Measurements from ENCODE around the gene C4BPB.

C4BPB gene

GRCh38 chr1:207130252-207131036 lies 41.8 kb downstream of the C4BPB start:
- no peak overlapping the region for H3K4me3 ChIP-seq (ENCODE audit: low read length)
- no peaks in the 10 kb centered on the region for H3K27me3 ChIP-seq (ENCODE audit: control insufficient read depth, insufficient read depth, low read length)
- H3K36me3 ChIP-seq (ENCODE audit: control insufficient read depth, insufficient read depth, low read length) = no peaks in the 10 kb centered on the region
- H3K9ac ChIP-seq (ENCODE audit: low read length) = no peak overlapping the region
- H3K9me3 ChIP-seq (ENCODE audit: control insufficient read depth, low read length) = no peaks in the 10 kb centered on the region
- no peaks in the 10 kb centered on the region for H3K4me1 ChIP-seq (ENCODE audit: control insufficient read depth, insufficient read depth, low read length)

GRCh38 chr1:207131163-207131562 lies 42.5 kb downstream of the C4BPB start:
- Histone ChIP-seq H3K9me3 (ENCODE audit: control insufficient read depth, low read length) (no peaks in the 10 kb centered on the region), H3K4me3 (ENCODE audit: low read length) (no peak overlapping the region), H3K9ac (ENCODE audit: low read length) (no peak overlapping the region), H3K36me3 (ENCODE audit: control insufficient read depth, insufficient read depth, low read length) (no peaks in the 10 kb centered on the region), H3K27me3 (ENCODE audit: control insufficient read depth, insufficient read depth, low read length) (no peaks in the 10 kb centered on the region), H3K4me1 (ENCODE audit: control insufficient read depth, insufficient read depth, low read length) (no peaks in the 10 kb centered on the region)

- no peaks in the 10 kb centered on the region for H3K9me3 ChIP-seq (ENCODE audit: control insufficient read depth, low read length)
- no peaks in the 10 kb centered on the region for H3K4me1 ChIP-seq (ENCODE audit: control insufficient read depth, insufficient read depth, low read length)
- H3K4me3 ChIP-seq (ENCODE audit: low read length) = no peak overlapping the region
- H3K27me3 ChIP-seq (ENCODE audit: control insufficient read depth, insufficient read depth, low read length) = no peaks in the 10 kb centered on the region
- no peak overlapping the region for H3K9ac ChIP-seq (ENCODE audit: low read length)
- H3K36me3 ChIP-seq (ENCODE audit: control insufficient read depth, insufficient read depth, low read length) = no peaks in the 10 kb centered on the region
These were observed 45.9 kb downstream of the C4BPB start for GRCh38 chr1:207134581-207134980.

- no peaks in the 10 kb centered on the region for H3K9me3 ChIP-seq (ENCODE audit: control insufficient read depth, low read length)
- H3K4me3 ChIP-seq (ENCODE audit: low read length) = no peak overlapping the region
- H3K36me3 ChIP-seq (ENCODE audit: control insufficient read depth, insufficient read depth, low read length) = no peaks in the 10 kb centered on the region
- H3K9ac ChIP-seq (ENCODE audit: low read length) = no peak overlapping the region
- H3K27me3 ChIP-seq (ENCODE audit: control insufficient read depth, insufficient read depth, low read length) = no peaks in the 10 kb centered on the region
- no peaks in the 10 kb centered on the region for H3K4me1 ChIP-seq (ENCODE audit: control insufficient read depth, insufficient read depth, low read length)
These were observed 51.0 kb downstream of the C4BPB start for GRCh38 chr1:207139616-207140015.

GRCh38 chr1:207140536-207140935 lies 51.9 kb downstream of the C4BPB start:
- no peaks in the 10 kb centered on the region for H3K9me3 ChIP-seq (ENCODE audit: control insufficient read depth, low read length)
- no peaks in the 10 kb centered on the region for H3K4me1 ChIP-seq (ENCODE audit: control insufficient read depth, insufficient read depth, low read length)
- no peaks in the 10 kb centered on the region for H3K36me3 ChIP-seq (ENCODE audit: control insufficient read depth, insufficient read depth, low read length)
- H3K4me3 ChIP-seq (ENCODE audit: low read length) = no peak overlapping the region
- H3K27me3 ChIP-seq (ENCODE audit: control insufficient read depth, insufficient read depth, low read length) = no peaks in the 10 kb centered on the region
- no peak overlapping the region for H3K9ac ChIP-seq (ENCODE audit: low read length)

- H3K4me1 ChIP-seq (ENCODE audit: control insufficient read depth, insufficient read depth, low read length) = no peaks in the 10 kb centered on the region
- no peaks in the 10 kb centered on the region for H3K9me3 ChIP-seq (ENCODE audit: control insufficient read depth, low read length)
- no peak overlapping the region for H3K4me3 ChIP-seq (ENCODE audit: low read length)
- no peak overlapping the region for H3K9ac ChIP-seq (ENCODE audit: low read length)
- no peaks in the 10 kb centered on the region for H3K27me3 ChIP-seq (ENCODE audit: control insufficient read depth, insufficient read depth, low read length)
- H3K36me3 ChIP-seq (ENCODE audit: control insufficient read depth, insufficient read depth, low read length) = no peaks in the 10 kb centered on the region
These were observed 56.9 kb downstream of the C4BPB start for GRCh38 chr1:207145401-207146058.
